Sigmoid colon (tissue), 7 donors: ENCODE data around the gene SNTG2. TPM values are rescaled to one million over a fixed set of nuclear protein-coding genes. Genes with fewer than 3 reads are reported as not detected.

Source experiments
- DNase-seq: peaks from one replicate; pipeline ENCODE4 v3.0.0-alpha.2; 2019
- H3K27ac ChIP-seq, 4 donors: fragments of 200-600 bp; sonication (generic); one replicate each; pipeline ENCODE4 v1.5.1; 2016 to 2019; ENCODE audit warnings: mild to moderate bottlenecking in 1 of 4
- H3K27me3 ChIP-seq, 3 donors: fragments of 200-600 bp; sonication (generic); one replicate each; pipeline ENCODE4 v1.5.1; 2019; ENCODE audit warnings: mild to moderate bottlenecking in 1 of 3
- H3K36me3 ChIP-seq, 4 donors: fragments of 200-600 bp; sonication (generic); one replicate each; pipeline ENCODE4 v1.5.1; 2016 to 2019
- H3K4me1 ChIP-seq, 4 donors: fragments of 200-600 bp; sonication (generic); one replicate each; pipeline ENCODE4 v1.5.1; 2017 to 2019
- H3K4me3 ChIP-seq, 4 donors: fragments of 200-600 bp; sonication (generic); one replicate each; pipeline ENCODE4 v1.5.1; 2017 to 2019; ENCODE audit warnings: mild to moderate bottlenecking in 2 of 4, moderate library complexity in 1 of 4
- H3K9me3 ChIP-seq, 4 donors: fragments of 200-600 bp in 3 of 4; sonication (generic) in 3 of 4; one replicate each; pipeline versions ENCODE4 v1.5.1 to v1.6.1; 2013 to 2019
- CTCF ChIP-seq, 4 experiments: fragments of 450-650 bp in 3 of 4; fragments of 200-600 bp in 1 of 4; IDR thresholded peaks; one replicate each; pipeline ENCODE4 v1.5.1; 2016 to 2019; ENCODE audit warnings: antibody characterized with exemption in 4 of 4, mild to moderate bottlenecking in 3 of 4, moderate library complexity in 2 of 4
- EP300 ChIP-seq, 4 donors: sonication (generic); formaldehyde crosslinking; IDR thresholded peaks; one replicate each; pipeline ENCODE4 v1.6.1; 2017; ENCODE audit warnings: antibody characterized with exemption in 4 of 4
- POLR2A ChIP-seq, 2 donors: fragments of 450-650 bp; IDR thresholded peaks; one replicate each; pipeline ENCODE4 v1.6.1; 2016; ENCODE audit warnings: antibody characterized with exemption in 2 of 2, mild to moderate bottlenecking in 2 of 2, moderate library complexity in 2 of 2
- POLR2AphosphoS5 ChIP-seq, 4 donors: sonication (generic); formaldehyde crosslinking; IDR thresholded peaks; one replicate each; pipeline ENCODE4 v1.6.1; 2017; ENCODE audit warnings: antibody characterized with exemption in 4 of 4
- WGBS, 2 donors: extraction: QIAGEN DNeasy Blood & Tissue Kit; methylation state at CpG; one replicate each; pipeline ENCODE4 v1.1.7; 2013; 5-methylcytosine and 5-hydroxymethylcytosine counted together
- intact Hi-C: fragments of 100-400 bp; cut with DNase I; formaldehyde crosslinking; loops from one replicate; pipeline ENCODE4 v1.15.1; 2023
- polyA plus RNA-seq, 3 donors: library from polyadenylated mRNA; stranded (reverse); fragments of 200-250 nt; gene quantifications; one replicate each; pipeline ENCODE4 v1.2.3, GENCODE V29; 2013
- total RNA-seq, 4 donors: library from RNA; depleted of rRNA; stranded (reverse); fragments of >200 nt; gene quantifications; one replicate each; pipeline ENCODE4 v1.1.0, GENCODE V29; 2016
- donor health status: healthy with polysubstance abuse.
- donor health status: Bipolar disorder and iron deficiency.
- donor health status: healthy.

Gene SNTG2
- total and polyA plus RNA-seq, 7 donors, result 0.60 to 5.2 (median 1.9) TPM; not detected in 1

- Histone ChIP-seq H3K4me1 (no peaks in the 10 kb centered on the region), H3K4me3 (no peak overlapping the region), H3K27me3 (no peaks in the 10 kb centered on the region), H3K27ac (no peak overlapping the region), H3K9me3 (no peaks in the 10 kb centered on the region), H3K36me3 (no peaks in the 10 kb centered on the region)
- no peak for TF ChIP-seq CTCF (IDR thresholded peaks at IDR 0.05)
- TF ChIP-seq POLR2A (IDR thresholded peaks at IDR 0.05), result no peak
- TF ChIP-seq EP300 (IDR thresholded peaks at IDR 0.05), result no peak
- no peak for TF ChIP-seq POLR2AphosphoS5 (IDR thresholded peaks at IDR 0.05)
- intact Hi-C loops, result no loop called here
- DNase-seq, result no peak
- 91 to 92% methylated on average over 8 of the region's 8 CpGs for whole genome bisulfite sequencing, 2 donors
Observed at GRCh38 chr2:1308678-1309077, 358.0 kb downstream of the SNTG2 start.

- 80 to 86% methylated on average over 3 of the region's 3 CpGs for WGBS, 2 donors
- no peaks in the 10 kb centered on the region for H3K27me3 ChIP-seq
Observed at GRCh38 chr2:1309507-1309906, 358.9 kb downstream of the SNTG2 start.

GRCh38 chr2:1310202-1310601 lies 359.6 kb downstream of the SNTG2 start:
- no peaks in the 10 kb centered on the region for H3K9me3 ChIP-seq
- no peaks in the 10 kb centered on the region for H3K36me3 ChIP-seq
- no peaks in the 10 kb centered on the region for H3K27me3 ChIP-seq
- H3K4me3 ChIP-seq, result no peak overlapping the region
- no peak for TF ChIP-seq POLR2A (IDR thresholded peaks at IDR 0.05)
- TF ChIP-seq EP300 (IDR thresholded peaks at IDR 0.05), result no peak
- no peak for TF ChIP-seq POLR2AphosphoS5 (IDR thresholded peaks at IDR 0.05)
- TF ChIP-seq CTCF (IDR thresholded peaks at IDR 0.05), result no peak
- intact Hi-C loops, result no loop called here
- WGBS, 2 donors, result 82 to 87% methylated on average over 7 of the region's 7 CpGs
- no peaks in the 10 kb centered on the region for H3K4me1 ChIP-seq
- DNase-seq, result no peak
- no peak overlapping the region for H3K27ac ChIP-seq

More at GRCh38 chr2:1309507-1309906, 358.9 kb downstream of the SNTG2 start:
- Histone ChIP-seq H3K27ac (no peak overlapping the region), H3K4me3 (no peak overlapping the region), H3K9me3 (no peaks in the 10 kb centered on the region), H3K4me1 (no peaks in the 10 kb centered on the region), H3K36me3 (no peaks in the 10 kb centered on the region)
- no peak for DNase-seq
- intact Hi-C loops, result no loop called here
- no peak for TF ChIP-seq POLR2A (IDR thresholded peaks at IDR 0.05)
- no peak for TF ChIP-seq CTCF (IDR thresholded peaks at IDR 0.05)
- TF ChIP-seq EP300 (IDR thresholded peaks at IDR 0.05), result no peak

- Histone ChIP-seq H3K4me1 (no peaks in the 10 kb centered on the region), H3K4me3 (no peak overlapping the region), H3K27me3 (peaks cover 0 to 1% (median 0%) of the 10 kb centered on the region in 3 donors), H3K36me3 (no peaks in the 10 kb centered on the region), H3K27ac (no peak overlapping the region), H3K9me3 (no peaks in the 10 kb centered on the region)
- WGBS, 2 donors, result 84 to 88% methylated on average over 10 of the region's 10 CpGs
- DNase-seq, result no peak
- intact Hi-C loops, result no loop called here
- TF ChIP-seq EP300 (IDR thresholded peaks at IDR 0.05) (no peak), CTCF (IDR thresholded peaks at IDR 0.05) (no peak), POLR2AphosphoS5 (IDR thresholded peaks at IDR 0.05) (no peak), POLR2A (IDR thresholded peaks at IDR 0.05) (no peak)
Observed at GRCh38 chr2:1310866-1311265, 360.2 kb downstream of the SNTG2 start.

GRCh38 chr2:1313240-1313924 lies 362.7 kb downstream of the SNTG2 start:
- 75 to 85% methylated on average over 13 of the region's 13 CpGs for WGBS, 2 donors
- Histone ChIP-seq H3K4me3 (no peak overlapping the region), H3K9me3 (no peaks in the 10 kb centered on the region), H3K4me1 (no peaks in the 10 kb centered on the region), H3K36me3 (no peaks in the 10 kb centered on the region), H3K27ac (no peak overlapping the region), H3K27me3 (peaks cover 0 to 7% (median 0%) of the 10 kb centered on the region in 3 donors)
- TF ChIP-seq POLR2A (IDR thresholded peaks at IDR 0.05) (no peak), EP300 (IDR thresholded peaks at IDR 0.05) (no peak), POLR2AphosphoS5 (IDR thresholded peaks at IDR 0.05) (no peak), CTCF (IDR thresholded peaks at IDR 0.05) (no peak)
- intact Hi-C loops, result no loop called here
- DNase-seq, result no peak
